ENCODE results near the gene CDH13.

GRCh38 chr16:82655072-82655714 lies 28.4 kb downstream of the CDH13 start:
- TF ChIP-seq POLR2A (IDR thresholded peaks at IDR 0.05; ENCODE audit: low read length) (no peak), ZFP36 (IDR thresholded peaks at IDR 0.05; ENCODE audit: borderline replicate concordance, partially characterized antibody) (no peak), CTCF (IDR thresholded peaks at IDR 0.05) (no peak), MYC (IDR thresholded peaks at IDR 0.05; ENCODE audit: borderline replicate concordance, low read length) (no peak), EP300 (IDR thresholded peaks at IDR 0.05) (no peak), EHF (CRISPR knock-in tag; IDR thresholded peaks at IDR 0.05) (no peak), RFX5 (IDR thresholded peaks at IDR 0.05) (no peak), ZC3H11A (IDR thresholded peaks at IDR 0.05) (no peak), RARB (CRISPR knock-in tag; IDR thresholded peaks at IDR 0.05) (no peak), SMC3 (IDR thresholded peaks at IDR 0.05) (no peak)
- TF ChIP-seq, protein P1, sequence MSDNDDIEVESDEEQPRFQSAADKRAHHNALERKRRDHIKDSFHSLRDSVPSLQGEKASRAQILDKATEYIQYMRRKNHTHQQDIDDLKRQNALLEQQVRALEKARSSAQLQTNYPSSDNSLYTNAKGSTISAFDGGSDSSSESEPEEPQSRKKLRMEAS (IDR thresholded peaks at IDR 0.05), result no peak
- TF ChIP-seq, protein P2, sequence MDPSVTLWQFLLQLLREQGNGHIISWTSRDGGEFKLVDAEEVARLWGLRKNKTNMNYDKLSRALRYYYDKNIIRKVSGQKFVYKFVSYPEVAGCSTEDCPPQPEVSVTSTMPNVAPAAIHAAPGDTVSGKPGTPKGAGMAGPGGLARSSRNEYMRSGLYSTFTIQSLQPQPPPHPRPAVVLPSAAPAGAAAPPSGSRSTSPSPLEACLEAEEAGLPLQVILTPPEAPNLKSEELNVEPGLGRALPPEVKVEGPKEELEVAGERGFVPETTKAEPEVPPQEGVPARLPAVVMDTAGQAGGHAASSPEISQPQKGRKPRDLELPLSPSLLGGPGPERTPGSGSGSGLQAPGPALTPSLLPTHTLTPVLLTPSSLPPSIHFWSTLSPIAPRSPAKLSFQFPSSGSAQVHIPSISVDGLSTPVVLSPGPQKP (IDR thresholded peaks at IDR 0.05; ENCODE audit: low read depth, low read length), result no peak
